HuH-7 (cell line): ENCODE measurements around the gene PPFIA4.

ENCODE experiments used
- DNase-seq: peaks from one replicate; pipeline ENCODE4 v3.0.0; 2011; ENCODE audit warnings: low spot score

Gene PPFIA4

GRCh38 chr1:203099805-203100515 is 73.7 kb downstream of the PPFIA4 start:
- no peak for DNase-seq

- no peak for DNase-seq
Observed at GRCh38 chr1:203100516-203100869, 74.2 kb downstream of the PPFIA4 start.

- no peak for DNase-seq
Observed at GRCh38 chr1:203101813-203102634, 75.7 kb downstream of the PPFIA4 start.

DNA sequence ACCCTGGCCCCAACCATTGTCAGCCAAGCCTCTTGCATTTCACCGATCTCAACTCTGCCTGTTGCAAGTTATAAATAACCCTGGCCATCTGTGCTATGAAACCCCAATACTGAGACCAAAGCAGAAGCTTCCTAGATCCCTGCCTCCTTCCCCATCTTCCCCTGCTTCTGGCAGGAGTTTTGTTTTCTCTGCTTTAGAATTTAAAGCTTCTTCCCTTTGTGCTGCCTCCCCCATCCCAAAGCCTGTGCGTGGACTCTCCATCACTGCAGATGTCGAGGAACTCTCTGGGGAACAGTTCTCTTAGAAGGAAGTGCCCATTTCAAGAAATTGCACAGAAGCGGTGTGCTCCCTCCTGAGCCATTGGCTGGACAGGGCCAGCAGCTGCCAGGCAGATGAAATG is 76.9 kb downstream of the PPFIA4 start:
- no peak for DNase-seq

DNA sequence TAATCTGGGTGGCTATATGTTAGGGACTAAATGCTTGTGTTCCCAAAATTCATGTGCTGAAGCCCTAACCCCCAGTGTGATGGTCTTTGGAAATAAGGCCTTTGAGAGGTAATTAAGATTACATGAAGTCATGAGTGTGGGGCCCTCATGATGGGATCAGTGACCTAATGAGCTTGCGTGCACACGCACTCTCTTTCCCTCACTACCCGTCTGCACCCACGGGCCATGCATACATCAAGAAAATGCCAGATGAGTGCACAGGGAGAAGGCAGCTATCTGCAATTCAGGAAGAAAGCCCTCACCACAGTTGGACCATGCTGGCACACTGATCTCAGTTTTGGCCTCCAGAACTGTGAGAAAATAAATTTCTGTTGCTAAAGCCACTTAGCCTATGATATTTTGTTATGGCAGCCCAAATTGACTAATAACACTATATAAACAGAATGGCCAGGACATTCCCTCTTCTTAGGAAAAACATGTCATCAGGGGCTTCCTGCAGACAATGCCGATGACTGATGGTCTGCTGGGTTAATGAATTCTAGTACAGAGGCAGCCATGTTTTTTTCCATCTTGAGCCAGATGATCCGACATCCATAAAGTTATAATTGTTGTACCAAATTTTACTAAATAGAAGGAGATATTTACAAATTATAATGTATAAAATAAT is 77.7 kb downstream of the PPFIA4 start:
- DNase-seq: no peak

DNA sequence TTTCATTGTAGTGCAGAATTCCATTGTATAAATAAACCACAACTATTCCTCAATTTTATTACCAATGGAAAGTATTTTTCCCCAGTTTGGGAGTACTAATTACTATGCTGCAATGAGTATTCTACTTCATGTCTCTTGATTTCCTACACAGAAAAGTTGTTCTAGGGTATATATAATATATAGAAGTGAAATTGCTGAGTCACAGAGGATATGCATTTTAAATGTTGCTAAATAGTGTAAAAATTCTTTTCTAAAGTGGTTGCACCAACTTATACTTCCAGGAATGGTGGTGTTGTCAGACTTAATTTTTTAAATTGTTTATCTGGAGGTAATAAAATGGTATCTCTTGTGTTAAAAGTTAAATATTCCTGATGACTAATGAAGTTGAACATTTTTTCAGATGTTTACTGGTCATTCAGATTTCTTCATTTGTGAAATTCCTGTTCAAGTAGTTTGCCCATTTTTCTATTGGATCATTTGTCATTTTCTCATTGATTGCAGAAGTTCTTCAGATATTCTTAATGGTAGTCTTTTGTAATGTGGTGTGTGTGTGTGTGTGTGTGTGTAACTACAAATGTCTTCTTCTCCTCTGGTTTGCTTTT is 78.6 kb downstream of the PPFIA4 start:
- no peak for DNase-seq

- DNase-seq: no peak
Observed at GRCh38 chr1:203112475-203112874, 86.2 kb downstream of the PPFIA4 start.

- no peak for DNase-seq
Observed at GRCh38 chr1:203113308-203113707, 87.0 kb downstream of the PPFIA4 start.

DNA sequence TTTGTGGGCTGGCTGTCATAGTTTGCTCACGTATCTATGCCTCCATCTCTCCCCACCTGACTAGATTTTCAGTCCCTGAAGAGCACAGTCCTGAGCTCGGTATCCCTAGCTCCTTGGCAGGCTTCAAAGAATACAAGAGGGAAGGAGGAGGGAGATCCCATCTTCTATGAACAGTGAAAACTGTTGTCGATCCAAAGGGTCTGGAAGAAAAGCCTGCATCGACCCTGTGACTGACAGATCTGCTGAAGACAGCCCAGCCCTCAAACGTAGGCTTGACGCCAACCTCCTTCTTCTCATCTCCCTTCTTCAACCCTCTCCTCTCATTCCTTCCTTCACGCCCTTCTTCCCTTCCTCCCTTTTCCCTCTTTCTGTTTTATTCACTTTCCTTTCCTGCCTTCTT is 87.9 kb downstream of the PPFIA4 start:
- DNase-seq: no peak

DNA sequence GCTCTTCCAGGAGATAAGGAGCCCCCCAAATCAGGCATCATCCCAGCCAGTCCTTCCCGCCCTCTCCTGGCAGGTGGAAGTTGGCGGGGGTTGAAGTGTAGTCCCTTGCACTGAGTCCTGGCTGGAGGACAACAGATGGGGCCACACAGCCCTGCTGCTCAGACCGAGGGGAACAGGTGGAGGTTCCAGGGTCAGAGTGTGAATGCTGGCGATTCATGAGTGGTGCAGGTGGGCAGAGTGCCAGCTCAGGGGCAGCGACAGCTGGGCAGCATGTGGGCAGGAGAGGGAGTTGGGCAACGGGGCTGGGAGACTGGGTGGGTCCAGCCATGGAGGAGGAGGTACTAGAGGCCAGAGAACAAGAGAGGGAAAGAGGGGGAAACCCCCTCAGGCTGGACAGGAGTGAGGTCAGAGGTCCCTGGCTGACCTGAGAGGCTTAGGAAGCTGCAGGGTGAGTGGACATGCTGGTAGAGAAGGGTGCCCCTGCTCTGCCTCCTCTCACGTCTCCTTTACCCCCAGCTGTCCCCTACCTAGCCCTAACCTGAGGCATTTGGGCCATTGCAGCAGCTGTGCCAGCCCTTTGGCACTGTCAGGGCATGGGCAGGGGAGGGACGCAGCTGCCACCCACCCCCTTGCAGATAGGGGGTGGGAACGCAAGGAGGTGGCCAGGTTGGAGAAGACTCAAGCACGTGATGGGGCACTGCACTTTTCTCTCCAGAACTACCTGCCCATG is 90.0 kb downstream of the PPFIA4 start:
- no peak for DNase-seq

GRCh38 chr1:203117611-203118575 is 91.6 kb downstream of the PPFIA4 start:
- DNase-seq: peak; percentile 89

DNA sequence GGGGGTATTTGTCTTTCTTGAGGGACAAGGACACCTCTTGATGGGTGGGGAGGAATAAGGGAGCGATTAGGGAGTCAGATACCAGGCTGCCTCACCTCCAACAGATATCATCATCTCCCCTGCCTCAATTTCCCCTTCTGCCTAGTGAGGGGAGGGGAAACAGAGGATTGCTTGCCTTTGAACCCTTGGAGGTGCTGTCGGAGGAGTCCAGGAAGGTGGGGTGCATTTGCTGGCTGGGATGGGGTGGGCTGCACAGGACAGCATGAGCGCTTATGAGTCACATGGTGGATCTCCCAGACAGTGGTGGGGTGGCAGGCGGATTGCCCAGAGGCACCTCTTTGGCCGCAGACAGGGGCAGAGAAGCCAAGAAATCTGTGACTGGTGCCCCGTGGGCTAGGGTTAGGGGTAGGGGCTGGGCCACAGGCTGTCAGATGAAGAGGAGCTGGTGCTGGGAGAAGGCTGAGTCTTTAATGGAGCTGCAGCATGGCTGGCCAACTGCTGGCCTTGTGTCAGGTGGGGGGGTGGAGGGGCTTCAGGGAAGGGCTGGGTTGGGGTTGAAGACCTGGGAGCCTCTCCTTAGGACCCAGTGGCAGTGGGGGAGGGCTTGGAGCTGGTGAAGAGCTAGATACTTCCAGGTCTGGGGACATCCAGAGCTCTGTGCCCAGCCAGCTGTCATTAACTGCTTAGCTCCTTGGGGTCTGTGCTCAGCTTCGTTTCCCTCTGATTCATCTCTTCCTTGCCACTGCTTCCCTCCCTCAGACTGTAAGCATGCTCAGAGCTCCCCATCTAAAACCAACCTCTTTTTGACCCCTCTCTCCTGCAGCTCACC is 94.2 kb downstream of the PPFIA4 start:
- no peak for DNase-seq

DNA sequence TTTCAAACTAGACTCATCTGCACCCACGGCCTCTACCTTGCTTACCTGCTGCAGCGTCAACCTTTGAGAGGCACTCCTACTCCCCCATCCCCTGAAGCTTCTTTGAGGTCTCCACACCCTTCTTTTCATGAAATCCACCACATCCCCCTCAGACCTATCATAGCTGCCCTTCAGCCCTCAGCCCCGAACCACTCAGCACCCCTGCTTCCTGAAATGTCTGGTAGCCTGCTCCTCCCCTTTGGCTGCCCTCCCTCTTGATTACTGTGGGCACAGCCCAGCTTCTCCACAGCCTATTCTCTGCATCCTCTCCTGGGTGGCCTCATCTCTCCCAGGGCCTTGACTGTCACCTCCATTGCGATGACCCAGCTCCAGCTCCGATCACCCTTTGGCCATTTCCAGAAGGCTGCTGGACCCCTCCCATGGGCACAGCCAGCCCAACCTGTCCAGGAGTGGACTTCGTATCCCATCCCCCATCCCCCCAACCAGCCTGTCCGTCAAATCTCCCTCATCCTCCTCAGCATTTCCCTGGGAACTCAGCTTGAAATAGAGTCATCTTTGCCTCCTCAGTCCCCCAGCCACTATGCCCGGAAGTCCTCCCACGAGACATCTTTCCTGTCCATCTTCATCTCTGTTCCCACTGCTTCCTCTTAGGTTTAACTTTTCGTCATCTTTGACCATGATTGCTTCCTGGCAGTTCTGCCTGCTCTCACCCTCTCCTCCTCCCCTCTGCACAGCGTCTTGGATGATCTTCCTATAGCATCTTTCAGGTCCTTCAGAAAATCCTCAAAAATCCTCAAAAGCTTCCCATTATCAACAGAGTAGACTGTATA is 95.1 kb downstream of the PPFIA4 start:
- DNase-seq: no peak

DNA sequence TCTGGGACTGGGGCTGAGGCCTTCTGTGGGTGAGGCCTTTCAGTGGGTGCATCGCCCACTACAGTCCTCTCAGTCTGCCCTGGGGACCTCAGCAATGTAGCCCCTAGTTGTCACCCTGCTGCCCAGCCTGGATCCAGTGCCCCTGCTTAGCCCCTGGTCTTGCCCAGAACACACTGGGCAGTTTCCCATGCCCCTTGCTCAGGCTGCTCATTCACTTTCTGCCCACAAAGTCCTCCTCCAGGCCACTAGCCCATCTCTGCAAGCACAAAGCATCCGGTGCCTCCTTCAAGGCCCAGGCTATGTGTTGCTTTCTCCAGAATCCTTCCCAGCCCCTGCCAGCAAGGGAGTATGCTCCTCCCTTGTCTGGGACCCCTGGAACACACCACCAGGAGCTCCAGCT is 95.9 kb downstream of the PPFIA4 start:
- no peak for DNase-seq

- DNase-seq: no peak
Observed at GRCh38 chr1:203124011-203124410, 97.7 kb downstream of the PPFIA4 start.

GRCh38 chr1:203124546-203125317 is 98.4 kb downstream of the PPFIA4 start:
- no peak for DNase-seq

- DNase-seq: no peak
Observed at GRCh38 chr1:203126151-203126865, 100.0 kb downstream of the PPFIA4 start.
